Activated CD8-positive, alpha-beta memory T cell treated with anti-CD3 and anti-CD28 coated beads, Interleukin-2, amount 50 U/mL, for 48 hours (primary cell): Measurements from ENCODE around the gene CTSA.

Experiments
- DNase-seq: peaks from one replicate; pipeline ENCODE4 v3.0.0-alpha.2; 2020

The CTSA gene

GRCh38 chr20:45890985-45891983, at the start of gene CTSA, which contains the start of gene NEURL2:
Gene CTSA (plus strand): TSS chr20:45891335. CDS start chr20:45891569, 234 bp downstream.
Gene NEURL2 (minus strand): TSS chr20:45891208. CDS start chr20:45890991, 217 bp downstream.
- peak; percentile 94 for DNase-seq

DNA sequence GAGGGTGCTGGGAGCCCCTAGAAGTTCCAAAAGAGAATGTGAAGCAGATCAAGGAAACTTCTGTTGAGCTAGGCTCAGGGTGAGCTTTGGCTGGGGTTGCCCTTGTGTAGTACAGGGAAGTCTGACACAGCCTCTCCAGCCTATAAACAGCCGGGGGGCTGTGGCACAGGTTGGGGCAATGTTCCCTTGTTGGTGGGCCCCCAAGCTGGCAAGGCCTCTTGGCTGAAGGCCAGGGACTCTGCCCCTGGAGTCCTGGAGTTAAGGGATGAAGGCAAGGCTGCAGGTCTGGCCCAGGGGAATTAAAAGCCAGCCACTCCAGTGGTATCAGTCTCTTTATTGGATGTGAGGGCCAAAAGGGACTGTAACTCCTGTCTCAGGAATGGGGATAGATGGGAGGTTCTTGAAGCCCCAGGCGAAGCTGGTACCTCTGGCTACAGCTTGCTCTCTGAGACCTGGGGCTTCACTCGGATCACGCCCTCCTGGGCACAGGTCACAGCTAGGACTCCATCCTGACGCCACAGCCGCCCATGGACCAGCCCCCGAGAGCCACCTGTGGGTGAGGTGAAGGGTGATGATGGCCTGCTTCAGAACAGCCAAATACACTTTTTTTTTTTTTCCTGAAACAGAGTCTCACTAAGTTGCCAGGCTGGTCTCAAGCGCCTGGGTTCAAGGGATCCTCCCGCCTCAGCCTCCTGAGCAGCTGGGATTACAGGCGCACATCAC, 49.6 kb upstream of the CTSA start:
- DNase-seq: no peak

DNA sequence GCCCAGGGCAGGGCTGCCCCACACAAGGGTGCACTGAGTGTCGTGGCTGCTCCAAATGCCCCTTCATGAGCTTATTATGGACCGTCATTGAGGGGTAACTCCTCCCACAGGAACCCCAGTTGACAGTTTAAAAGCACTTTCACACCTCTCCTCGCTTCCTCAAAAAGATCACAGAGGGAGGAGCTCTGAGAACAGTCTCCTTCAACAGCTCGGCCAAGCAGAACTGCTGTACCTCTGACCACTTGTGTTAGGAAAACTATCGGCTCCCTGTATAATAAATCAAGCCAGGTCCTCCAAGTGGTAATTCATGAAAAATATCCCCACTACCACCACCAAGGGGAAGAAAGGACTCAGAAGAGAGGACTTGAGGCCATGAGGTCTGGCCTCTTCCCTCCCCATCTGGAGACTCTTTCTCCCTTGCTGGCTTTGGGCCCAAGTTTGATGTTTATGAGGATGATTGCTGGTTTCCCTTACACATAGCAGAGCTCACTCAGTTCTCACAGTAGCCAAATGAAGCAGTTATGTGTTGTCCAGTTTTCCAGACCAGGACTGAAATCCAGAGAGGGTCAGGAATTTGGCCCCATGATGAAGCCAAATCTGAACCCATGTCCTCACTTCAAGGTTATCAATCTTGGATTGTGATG, 48.8 kb upstream of the CTSA start:
- DNase-seq: no peak

DNA sequence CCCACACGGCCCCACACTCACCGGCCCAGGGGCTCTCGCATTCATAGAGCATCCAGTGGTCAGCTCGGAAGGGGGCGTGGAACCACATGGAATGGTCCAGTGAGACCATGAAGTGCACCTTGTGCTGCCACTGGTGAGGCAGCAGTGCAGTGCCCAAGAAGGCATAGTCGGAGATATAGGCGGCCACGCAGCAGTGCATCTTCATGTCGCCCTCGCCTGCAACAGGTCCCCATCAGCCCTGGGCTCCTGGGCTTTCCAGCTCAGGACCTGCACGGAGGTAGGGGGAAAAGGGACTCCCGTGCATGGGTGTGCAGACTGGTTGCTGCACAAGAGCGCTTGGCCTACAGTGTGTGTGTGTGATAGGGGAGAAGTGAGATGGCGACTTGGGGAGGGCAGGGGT, 47.6 kb upstream of the CTSA start:
- no peak for DNase-seq

DNA sequence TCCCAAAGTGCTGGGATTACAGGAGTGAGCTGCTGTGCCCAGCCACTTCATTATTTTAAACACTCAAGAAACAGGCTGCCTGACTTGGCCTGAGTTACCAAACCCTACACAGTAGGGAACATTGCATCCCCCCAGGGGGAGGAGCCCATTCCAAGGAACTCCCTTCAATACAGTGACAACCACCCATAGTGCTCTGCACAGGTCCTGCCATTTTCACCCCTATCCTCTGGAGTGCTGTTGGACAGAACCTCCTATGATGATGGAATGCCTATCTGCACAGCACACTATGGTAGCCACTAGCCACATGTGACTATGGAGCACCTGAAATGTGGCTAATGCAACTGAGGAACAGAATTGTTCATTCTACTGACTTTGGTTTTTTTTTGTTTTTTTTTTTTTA, 45.7 kb upstream of the CTSA start:
- DNase-seq: no peak

DNA sequence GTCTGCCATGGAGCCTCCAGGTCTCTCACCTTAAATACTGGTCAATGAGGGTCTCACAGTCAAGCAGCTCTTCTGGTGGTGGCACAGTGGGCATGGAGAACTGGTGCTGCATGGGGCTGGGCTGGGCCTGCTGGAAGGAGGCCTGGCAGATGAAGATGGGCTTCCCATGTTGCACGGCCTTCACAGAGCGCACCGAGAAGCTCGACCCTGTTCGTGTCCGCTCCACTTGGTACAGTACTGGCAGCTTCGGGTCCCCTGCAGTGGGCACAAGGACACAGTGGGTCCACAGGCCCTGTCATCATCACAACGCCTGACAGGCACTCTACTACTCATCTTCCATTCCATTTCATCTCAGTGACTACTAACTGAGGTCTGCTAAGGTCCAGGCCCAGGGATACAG, 42.7 kb upstream of the CTSA start:
- DNase-seq: no peak

DNA sequence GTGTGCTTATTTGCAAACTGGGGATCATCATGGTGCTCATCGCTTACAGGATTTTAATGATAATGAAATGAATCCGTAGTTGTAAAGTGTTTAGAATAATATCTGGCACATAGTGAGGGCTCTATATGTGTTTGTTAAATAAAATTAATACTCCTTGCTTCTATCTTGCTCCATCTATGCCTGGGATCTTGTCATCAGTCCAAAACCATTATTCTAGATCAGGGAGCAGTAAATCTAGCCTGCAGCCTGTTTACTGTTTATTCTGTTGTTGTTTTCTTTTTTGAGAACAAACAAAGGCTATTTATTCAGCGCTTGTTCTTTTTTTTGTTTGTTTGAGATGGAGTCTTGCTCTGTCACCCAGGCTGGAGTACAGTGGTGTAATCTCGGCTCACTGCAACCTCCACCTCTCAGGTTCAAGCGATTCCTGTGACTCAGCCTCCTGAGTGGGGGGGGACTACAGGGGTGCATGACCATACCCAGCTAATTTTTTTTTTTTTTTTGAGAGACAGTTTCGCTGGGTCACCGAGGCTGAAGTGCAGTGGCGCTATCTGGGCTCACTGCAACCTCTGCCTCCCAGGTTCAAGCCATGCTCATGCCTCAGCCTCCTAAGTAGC, 42.1 kb upstream of the CTSA start:
- DNase-seq: no peak

DNA sequence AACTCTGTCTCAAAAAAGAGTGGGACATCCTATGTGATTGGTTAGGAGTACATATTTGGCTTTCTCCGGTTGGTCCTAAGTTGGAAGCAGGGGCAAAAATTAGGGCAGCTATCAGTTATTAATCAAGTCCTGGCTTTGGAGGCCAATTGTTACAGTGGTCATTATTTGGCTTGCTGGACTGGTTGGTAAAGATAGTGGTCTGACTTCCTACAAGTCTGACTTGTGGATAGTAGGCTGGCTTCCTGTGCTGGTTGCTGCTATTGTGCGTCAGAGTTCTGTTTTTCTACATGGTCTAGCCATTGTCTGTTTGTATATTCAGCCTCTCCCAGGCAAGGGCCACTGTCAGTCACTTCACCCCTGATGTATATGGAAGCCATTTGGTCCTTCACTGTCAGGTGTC, 40.9 kb upstream of the CTSA start:
- no peak for DNase-seq

GRCh38 chr20:45850926-45851325, 40.2 kb upstream of the CTSA start:
- no peak for DNase-seq

- DNase-seq: no peak
These were observed 39.6 kb upstream of the CTSA start for GRCh38 chr20:45851501-45851900.

- DNase-seq: no peak
These were observed 38.8 kb upstream of the CTSA start for GRCh38 chr20:45852326-45852725.

- DNase-seq: no peak
These were observed 37.7 kb upstream of the CTSA start for GRCh38 chr20:45853484-45853883.

DNA sequence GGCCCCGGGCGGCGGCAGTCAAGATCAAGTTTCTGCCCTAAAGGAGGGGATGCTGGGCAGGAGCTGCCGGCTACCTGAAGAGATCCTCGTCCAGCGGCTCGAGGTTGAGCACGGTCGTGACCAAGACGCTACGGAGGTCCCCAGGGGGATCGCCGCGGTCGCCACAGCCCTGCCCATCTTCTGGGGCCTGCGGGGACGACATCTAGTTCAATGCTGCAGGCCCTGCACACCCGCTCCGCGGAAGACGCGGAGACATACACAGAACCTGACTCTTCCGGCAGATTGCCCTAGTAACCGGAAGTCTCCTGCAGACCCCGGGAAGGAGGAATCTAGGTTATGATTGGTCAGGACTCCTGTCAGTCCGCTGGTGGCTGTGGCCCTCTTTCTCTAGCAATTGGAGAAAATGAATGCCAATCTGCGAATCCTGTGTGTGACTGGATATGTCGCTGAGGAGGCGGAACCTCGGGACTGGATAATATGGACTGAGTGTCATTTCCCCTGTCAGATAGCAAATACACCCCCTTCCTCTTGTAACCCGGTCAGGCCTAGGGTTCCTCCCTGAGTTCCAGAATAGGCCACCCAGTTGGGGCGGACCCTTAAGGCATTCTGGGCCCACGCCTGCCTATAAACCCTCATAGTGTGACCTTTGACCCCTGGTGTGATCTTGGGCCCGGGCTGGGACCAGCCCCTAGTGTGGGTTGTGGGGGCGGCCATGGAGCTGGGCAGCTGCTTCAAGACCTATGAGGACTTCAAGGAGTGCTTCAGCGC, 33.8 kb upstream of the CTSA start, which contains the start of the genes ACOT8 and ZSWIM3:
Gene ACOT8 (minus strand): TSS at position 279 of the 768 bp plus-strand sequence. CDS start 77 bp downstream, at position 202.
Gene ZSWIM3 (plus strand): TSS at position 501 of the 768 bp plus-strand sequence. CDS start 212 bp downstream, at position 713.
- DNase-seq: peak; percentile 87

GRCh38 chr20:45857882-45858216, 33.3 kb upstream of the CTSA start:
- no peak for DNase-seq

DNA sequence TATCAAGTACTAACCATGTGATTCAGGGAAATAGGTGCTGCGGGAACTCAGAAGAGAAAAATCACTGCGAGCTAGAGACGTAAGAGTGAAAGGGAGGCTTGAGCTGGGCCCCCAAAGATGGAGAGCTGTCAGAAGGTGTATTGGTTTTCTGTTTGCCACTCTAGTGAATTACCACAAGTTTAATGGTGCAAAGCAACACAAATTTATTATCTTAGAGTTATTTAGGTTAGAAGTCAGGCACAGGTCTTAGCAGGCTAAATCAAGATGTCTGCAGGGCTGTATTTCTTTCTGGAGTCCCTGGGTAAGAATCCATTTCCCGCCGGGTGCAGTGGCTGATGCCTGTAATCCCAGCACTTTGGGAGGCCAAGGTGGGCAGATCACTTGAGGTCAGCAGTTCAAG, 31.2 kb upstream of the CTSA start:
- DNase-seq: no peak

DNA sequence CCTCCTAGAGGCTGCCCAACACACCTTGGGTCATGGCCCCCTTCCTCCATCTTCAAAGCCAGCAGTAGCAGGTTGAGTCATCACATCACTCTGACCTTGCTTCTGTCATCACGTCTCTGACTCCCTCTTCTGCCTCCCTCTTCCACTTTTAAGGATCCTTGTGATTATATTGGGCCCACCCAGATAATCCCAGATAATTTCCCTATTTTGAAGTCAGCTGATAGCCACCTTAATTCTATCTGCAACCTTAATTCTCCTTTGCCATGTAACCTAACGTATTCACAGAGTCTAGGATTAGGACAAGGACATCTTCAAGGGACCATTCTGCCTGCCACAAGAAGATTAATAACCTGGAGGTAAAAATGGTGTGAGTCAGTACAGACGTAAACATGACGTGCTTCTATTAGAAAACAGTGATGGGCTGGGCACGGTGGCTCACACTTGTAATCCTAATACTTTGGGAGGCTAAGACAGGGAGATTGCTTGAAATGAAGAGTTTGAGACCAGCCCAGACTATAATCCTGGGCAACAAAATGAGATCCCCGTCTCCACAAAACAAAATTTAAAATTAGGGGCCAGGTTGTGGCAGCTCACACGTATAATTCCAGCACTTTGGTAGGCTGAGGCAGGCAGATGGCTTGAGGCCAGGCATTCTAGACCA, 30.4 kb upstream of the CTSA start:
- no peak for DNase-seq

- DNase-seq: no peak
These were observed 29.7 kb upstream of the CTSA start for GRCh38 chr20:45861221-45862075.

DNA sequence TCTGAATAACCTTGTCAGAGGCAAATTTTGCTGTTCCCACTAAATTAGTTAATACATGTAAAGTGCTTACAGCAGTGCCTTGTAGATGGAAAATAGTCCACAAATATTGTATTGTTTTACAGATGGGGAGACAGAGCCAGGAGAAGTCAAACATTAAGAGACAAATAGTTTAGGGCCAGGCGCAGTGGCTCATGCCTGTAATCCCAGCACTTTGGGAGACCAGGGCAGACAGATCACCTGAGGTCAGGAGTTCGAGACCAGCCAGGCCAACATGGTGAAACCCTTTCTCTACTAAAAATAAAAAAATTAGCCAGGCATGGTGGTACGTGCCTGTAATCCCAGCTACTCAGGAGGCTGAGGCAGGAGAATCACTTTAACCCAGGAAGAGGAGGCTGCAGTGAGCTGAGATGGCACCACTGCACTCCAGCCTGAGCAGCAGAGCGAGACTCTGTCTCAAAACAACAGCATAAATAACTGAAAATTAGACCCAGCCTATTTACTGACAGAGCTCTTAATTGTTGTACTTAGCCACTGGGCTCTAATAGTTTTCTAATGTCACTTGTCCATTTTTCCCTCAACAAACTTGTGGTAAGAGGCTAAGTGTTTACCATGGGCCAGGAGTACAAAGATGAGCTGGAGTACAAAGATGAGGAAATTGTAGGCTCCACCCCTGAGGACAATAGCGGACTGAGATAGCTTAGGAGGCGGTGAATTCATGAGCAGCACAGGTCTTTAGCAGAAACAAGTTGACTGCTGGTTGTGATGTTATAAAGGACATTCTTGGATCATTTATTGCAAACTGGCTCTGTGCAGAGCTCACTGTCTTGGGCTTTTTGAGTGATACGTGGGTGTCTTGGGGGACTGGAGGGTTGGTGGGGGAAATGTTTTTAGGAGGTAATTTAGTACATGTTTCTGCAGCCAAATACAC, 27.3 kb upstream of the CTSA start:
- no peak for DNase-seq

DNA sequence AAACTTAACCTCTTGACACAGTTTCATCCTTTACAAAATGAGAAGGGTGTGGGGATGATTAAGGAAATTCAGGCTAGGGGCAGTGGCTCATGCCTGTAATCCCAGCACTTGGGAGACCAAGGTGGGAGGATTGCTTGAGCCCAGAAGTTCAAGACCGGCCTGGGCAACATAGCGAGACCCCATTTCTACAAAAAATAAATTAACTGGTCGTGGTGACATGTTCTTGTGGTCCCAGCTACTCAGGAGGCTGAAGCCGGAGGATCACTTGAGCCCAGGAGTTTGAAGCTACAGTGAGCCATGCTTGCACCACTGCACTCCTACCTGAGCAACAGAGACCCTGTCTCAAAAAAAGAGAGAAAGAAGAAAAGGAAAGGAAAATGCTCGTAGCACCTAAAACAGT, 24.7 kb upstream of the CTSA start:
- no peak for DNase-seq
